ENCODE measurements around the gene SETD7.
A peak's percentile ranks its signal among the peaks of the same experiment; 100 is the strongest.

SETD7 gene

DNA sequence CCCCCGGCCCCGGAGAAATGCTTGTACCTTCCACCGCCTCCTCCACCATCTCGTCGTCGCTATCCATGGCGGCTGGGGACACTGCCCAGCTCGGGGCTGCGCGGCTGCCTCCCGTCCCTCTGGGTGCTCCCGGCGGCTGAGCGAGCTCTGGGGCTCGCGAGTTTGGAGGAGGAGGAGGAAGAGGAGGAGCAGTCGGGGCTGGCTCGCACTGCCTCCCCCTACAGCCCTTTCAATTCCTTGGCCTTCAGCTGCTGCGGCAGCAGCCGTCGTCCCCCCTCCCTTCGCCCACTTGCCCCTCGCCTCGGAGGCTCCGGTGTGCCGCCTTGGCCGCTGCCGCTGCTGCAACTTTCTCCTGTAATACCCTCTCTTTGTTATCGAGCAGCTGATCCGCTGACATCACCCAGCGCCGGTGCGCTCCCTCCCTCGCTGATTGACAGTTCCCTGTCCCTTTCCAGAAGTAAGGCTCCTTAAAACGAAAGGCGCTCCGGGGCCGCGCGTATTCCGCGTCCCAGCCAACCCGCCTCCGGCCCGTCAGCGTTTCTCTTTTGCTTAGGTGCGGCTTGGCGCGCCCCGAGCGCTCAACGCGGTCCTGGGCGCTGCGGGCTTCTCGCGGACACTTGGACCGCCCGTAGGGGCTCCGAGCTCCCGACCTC is at the start of gene SETD7:
SETD7 (minus strand) TSS at position 149 of the 653 bp plus-strand sequence; CDS start at position 67, 82 bp downstream.
- peak; percentile 28 to 45 (median 32) for DNase-seq

DNA sequence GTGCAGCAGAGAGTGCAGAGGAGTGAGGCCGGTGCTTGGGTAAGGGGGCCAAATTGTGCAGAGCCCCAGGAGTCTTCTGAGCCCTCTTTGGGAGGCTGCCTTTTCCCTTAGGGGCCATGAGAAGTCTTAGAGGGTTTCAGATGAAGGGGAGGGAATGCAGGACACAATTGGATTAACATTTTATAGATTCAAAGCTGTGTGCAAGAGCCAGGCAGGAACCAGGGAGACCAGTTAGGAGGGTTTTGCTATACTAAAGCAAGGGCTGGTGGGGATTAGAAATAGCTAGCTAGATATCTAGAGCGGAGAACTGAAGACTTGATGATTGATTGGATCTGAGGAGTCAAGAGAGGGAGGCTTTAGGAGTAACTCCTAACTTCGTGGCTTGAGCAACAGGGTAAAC is 49.5 kb upstream of the SETD7 start:
- DNase-seq: no peak

DNA sequence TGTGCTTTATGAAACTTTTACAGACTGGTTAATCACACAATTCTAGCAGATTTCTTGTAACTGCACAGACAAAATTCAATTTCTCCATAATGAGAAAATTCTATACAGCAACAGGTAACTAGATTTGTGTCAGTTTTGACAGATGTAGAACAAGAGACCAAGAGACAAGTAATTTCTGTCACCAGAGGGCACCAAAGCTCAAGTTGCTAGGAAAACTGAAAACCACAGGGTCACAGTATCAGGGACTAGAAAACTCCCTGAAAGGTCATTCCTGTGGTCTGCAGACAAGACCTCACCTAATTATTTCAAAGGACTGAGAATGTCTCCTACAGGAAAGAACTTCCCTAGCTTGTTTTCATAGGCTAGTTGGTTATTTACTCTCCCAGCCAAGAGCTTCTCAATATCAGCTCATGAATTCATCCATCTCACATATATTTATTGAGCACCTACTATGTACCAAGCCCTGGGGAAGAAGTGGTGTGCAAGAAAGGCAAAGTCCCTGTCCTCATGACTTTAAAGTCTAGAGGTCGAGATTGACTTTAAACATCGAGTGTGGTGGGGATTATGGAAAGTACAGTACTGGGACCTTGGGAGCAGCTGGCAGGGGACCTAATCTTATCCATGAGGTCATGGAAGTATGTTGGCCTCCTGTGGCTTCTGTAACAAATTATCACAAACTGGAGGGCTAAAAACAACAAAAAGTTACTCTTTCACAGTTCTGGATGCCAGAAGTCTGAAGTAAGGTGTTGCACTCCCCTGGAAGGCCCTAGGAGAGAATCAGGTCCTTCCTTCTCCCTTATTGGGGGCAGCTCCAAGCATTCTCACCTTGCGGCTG is 47.8 kb upstream of the SETD7 start:
- no peak for DNase-seq

DNA sequence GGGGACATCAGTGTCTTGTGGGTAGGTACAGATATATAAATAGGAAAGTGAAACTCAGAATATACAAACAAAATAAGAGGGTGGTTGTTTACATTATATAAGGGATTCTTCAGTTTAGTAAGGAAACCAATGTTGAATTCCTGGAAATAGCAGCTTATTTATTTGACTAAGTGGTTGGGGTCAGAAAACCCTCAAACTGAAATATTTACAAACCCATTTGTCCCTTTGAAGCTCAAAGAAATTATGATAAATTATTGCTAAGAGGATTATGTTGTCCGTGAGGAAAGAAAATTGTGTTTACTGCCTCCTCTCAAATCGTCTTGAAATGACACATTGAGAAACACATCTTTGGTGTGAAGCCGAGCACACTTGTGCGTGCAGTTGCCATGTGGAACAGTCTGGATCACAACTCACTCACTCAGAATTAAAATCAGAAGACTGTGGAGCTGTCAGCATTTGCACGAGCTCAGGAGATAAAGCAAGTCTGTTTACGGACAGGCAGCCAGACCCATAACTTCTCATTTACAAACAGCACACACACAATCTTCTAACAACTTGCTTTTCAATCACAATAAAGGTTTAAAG is 46.8 kb upstream of the SETD7 start:
- DNase-seq: no peak

DNA sequence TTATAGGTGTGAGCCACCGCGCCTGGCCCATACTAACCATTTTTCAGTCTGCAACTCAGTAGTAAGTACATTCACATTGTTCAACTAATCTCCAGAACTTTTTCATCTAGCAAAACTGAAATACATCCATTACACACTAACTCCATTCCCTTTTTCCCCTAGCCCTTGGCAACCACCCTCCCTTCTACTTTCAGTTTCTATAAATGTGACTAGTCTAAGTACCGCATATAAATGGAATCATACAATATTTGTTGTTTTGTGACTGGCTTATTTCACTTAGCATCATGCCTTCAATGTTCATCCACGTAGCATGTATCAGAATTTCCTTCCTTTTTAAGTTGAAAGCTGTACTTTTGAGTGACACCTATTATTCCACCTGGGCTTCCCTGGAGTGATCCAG is 44.6 kb upstream of the SETD7 start:
- DNase-seq: no peak

DNA sequence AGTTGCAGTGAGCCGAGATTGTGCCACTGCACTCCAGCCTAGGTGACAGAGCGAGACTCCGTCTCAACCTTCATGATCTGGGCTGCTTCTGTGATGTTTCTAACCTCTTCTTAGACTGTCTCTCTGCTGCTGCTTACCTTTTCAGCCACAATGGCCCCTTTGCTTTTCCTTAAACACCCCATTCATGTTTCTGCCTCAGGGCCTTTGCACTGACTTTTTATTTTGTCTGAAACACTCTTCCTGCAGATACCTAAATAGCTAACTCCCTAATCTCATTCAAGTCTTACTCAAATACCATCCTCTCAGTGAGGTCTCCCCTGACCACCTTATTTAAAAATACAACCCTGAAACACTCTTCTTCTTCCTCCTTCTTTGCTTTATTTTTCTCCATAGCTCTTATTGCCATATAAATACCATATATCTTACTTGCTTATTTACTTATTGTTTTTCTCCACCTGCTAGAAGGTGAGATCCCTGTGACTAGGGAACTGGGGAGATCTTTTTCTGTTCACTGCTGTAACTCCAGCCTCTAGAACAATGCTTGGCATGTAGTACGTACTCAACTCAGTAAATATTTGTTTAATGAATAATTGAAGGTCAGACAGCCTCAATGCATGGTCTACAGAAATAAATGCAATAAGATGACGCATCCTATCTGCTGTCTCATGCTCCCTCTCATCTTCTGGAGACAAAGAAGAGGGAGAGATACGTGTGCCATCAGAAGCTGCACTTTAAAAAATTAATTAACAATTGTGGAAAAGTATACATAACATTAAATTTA is 43.8 kb upstream of the SETD7 start:
- DNase-seq: no peak

DNA sequence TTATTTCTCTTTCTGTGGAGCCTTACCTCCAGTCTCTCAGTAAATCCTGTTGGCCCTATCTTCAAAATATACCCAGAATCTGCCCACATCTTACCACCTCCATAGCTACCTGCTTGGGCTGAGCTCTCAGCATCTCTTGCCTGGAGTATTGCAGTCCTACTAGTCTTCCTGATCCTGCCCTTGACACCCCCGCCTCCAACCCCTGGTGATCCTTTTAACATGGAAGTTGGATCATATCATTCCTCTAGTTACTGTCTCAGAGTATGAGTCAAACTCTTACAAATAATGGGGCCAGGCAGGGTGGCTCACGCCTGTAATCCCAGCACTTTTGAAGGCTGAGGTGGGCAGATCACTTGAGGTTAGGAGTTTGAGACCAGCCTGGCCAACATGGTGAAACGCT is 43.1 kb upstream of the SETD7 start:
- no peak for DNase-seq

DNA sequence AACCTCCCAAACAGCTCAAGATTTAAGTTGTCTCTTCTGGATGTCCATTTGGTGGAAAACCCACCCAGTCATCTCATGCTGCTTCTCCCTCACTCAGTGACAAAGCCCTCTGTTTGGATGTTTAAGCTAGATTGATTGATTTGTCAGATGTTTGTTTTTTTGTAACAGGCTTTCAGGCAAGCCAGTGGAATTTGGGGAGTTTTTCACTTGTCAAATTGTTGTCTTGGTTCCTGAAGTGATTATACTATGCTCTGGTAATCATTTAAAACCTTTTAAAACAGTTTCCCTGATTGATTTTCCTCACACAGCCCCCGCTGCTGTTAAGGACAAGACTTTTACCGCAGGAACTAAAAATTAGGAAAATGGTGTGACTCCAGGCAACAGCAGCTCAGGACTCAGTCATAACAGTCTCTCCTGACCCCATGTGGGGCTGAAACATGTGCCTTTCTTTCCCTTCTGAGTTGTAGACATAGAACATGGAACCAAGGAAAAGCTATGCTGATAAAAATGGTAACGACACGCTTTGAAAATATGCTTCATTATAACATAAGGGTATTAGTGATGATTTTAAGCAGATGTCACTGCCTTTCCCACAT is 40.8 kb upstream of the SETD7 start:
- DNase-seq: no peak

DNA sequence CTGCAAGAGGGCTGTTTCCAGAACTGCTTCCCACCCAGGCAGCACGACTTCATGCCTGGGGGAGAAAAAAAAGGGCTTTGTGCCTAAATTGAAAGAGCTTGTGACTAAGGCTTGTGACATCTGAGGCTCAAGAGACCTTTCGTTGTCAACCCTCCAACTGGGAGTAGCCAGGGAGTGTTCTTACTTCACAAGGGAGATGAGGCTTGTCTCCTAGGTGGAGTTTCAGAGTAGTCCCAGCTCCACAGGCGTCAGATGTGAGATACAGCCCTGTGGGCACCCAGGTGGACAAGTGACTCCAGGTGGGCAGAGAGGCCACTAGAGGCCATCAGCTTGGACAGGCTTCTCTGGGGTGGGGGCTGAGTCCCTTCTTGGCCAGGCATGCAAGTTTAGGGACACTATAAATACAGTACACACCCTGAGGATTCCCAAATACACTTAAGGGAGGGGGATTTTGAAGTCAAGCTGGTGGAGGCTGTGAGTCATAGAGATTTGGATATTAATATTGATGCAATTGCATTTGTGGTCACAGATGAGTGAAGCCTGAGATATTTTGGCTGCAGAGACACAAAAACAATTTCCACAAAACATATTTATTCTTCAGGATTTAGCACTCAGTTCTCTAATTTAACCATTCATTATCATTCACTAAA is 40.1 kb upstream of the SETD7 start:
- DNase-seq: no peak

DNA sequence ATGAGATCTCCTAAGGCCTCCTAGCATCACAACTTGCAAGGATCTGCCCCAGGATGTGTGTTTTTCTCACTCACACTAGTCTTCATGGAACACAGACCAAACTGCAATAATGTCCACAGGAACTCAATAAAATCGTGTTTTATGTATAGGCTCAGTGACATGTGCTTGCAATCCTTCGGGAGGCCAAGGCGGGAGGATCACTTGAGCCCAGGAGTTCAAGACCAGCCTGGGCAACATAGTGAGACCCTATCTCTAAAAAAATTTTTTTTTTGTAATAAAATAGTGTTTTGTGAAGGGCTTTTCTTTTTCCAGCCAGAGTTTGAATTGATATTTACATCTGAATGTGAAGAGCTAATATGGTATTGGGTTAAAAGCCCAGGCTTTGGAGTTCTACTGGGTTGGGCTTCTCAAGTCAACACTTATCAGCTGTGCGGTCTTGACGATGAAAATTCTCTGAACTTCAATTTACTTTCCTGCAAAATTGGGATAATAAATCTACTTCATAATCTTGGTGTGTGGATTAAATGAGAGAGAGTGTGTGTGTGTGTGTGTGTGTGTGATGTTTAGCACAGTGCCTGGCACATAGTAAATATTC is 38.7 kb upstream of the SETD7 start:
- no peak for DNase-seq

DNA sequence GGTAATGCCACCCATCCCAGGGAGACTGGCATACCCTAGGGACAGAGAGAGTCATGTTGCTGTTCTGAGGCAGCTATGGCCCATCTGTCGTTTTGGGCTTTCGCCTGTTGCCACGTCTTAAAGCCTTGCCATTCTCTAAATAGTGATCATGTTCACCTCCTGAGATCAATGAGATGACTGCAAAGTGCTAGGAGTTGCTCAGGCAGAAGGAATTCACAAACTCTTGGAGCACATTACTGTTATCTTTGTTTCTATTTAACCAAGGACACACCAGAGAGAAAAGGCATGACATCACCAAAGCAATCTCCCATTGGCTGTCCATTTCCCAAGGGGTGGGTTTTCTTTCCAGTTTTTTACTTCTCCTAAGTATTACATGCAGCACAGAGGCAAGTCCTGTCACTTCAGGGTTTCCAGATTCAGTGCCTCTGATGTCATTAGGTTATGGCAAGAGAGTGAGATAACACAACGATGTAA is 37.1 kb upstream of the SETD7 start:
- no peak for DNase-seq

DNA sequence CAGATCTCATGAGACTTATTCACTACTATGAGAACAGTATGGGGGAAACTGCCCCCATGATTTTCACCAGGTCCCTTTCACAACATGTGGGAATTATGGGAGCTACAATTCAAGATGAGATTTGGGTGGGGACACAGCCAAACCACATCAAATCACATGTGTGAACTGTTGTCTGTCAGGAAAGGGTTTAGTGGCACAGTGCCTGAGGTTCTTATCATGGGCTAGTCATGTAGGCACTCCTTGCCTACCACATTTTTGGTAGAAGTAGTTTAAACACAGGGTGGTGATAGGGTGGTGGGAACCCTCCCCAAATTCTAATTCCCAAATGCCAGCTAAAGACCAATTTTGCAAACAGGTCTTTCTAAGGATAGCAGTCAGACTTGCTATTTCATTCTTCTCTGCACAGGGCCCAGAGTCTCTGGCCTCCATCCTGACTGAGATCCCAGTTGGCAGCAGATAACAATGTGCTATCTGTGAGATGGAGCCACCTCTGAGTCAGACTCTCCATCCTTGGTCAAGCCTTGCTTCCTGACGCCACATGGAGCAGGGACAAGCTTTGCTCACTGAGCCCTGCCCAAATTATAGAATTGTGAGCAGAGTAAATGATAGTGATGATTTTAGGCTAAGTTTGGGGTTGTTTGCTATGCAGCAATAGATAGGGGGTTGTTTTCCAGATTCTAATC is 33.5 kb upstream of the SETD7 start:
- no peak for DNase-seq

DNA sequence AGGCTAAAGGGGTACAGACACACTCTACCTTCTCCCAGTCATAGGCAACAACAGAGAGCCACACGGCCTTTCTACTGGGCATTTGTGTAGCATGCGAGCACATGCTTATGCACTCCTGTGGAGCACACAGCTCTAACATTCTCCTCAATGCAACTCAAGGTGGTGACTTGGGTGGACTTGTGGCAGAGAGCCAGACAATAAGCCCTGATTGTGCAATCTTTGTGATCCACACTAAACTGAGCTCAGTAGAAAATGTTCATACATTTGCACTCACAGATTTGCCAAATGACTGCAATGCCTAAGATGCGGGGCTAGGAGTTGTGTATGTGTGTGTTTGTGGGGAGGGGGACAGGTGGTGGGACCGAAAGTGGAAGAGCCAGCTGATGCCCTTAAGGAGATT is 31.4 kb upstream of the SETD7 start:
- DNase-seq: no peak

DNA sequence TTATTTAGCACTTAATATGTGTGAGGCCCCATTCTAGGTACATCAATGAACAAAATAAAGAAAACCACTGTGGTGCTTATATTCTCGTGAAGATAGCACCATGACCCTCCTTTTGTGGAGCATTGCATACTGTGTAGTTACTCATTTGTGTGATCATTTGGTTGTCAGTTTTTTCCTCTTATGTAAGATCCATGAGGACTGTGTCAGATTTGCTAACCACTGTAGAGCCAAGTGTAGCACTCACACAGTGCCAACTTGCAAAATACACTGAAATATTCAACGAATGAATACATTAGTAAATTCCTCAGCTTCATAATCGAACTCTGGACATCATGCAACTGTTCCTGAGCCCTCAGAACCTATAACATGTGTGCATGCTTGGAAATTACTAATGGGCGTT is 29.5 kb upstream of the SETD7 start:
- no peak for DNase-seq

DNA sequence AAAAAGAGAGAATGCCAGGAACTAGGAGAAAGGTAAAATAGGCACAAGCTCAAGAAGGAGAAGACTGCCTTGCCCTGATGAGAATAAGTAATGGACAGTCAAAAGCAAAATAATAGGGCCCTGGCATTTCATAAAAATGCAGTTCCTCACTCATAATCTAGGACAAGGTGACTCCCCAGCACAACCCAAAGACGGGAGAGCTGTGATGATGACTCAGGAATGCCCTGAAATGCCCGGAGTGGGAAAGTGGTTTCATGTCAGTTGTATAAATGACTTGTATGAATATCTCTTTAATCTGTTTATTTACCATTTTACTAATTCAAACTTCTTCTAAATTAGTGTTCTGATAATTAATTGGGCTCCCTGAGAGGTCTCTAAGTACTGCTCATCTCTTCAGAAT is 28.8 kb upstream of the SETD7 start:
- DNase-seq: no peak

DNA sequence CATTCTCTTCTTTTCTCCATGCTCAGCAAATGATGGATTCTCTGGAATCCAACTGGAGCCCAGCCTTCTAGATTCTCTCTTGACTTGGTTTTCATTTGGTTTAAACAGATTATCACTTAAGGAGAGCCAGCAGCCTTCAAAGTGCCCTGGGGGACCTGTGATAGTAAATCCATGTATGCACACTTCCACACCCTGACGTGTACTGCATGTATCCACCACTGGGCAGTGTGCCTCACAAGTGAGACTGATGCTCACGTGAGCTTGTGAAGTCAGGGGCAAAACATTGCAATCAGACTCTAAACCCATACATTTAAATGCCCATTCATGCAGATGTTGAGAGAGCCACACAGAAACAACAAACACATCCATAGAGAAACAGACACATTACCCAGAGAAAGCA is 28.0 kb upstream of the SETD7 start:
- no peak for DNase-seq

DNA sequence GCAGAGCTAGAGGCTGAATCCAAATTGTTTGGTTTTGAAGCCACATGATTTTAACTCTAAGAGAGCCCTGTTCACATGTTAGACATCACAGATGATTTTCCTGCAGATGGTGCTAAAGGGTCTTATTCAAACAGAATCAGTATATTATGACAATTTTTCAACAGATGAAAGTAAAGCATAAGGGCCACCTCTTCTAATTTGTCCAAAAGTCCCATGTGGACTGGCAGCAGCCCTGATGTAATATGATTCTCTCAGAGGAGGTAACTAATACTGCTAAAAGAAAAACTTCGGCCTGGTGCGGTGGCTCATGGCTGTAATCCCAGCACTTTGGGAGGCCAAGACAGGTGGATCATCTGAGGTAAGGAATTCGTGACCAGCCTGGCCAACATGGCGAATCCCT is 26.0 kb upstream of the SETD7 start:
- no peak for DNase-seq

DNA sequence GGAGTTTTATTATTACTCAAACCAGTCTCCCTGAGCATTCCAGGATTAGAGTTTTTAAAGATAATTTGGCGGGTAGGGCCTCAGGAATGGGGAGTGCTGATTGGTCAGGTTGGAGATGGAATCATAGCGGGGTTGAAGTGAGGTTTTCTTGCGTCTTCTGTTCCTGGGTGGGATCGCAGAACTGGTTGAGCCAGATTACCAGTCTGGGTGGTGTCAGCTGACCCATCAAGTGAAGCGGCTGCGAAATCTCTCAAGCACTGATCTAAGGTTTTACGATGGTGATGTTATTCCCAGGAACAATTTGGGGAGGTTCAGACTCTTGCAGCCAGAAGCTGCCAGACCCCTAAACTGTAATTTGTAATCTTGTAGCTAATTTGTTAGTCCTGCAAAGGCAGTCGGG is 25.1 kb upstream of the SETD7 start:
- DNase-seq: no peak

DNA sequence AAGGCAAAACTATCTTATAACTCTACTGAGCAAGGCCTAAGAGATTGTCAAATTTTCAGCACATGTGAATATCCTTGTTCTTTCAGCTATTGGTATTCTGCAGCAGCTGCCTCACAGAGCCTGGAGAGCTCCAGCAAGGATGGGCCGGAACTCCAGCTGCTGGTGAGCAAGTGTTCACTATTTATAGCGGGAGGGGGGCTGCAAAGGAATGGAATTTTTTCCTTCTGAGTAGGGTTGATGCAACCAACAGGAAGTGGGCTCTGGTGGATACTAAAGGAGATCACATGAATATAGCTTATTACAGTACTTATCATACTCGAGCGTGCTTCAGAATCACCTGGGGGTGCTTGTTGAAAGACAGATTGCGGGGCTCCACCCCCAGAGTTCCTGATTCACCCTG is 20.2 kb upstream of the SETD7 start:
- no peak for DNase-seq

DNA sequence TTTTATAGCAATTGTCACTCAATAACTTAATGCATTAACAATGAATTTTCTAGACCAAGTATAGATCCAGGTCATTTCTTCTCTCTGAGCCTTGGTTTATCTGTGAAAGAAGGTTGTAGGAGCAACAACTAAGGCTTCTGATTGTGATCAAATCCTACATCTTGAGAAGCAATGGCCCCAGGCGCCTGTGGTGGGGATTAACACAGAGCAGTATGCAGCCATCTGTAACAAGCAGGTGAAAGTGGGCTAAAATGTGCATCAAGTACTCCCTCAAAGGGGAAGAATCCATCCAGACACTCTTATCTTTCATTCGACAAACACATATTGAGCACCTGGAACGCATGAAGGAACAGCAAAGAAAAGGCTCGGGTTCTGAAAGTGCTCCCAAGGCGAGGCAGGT is 19.1 kb upstream of the SETD7 start:
- DNase-seq: no peak

DNA sequence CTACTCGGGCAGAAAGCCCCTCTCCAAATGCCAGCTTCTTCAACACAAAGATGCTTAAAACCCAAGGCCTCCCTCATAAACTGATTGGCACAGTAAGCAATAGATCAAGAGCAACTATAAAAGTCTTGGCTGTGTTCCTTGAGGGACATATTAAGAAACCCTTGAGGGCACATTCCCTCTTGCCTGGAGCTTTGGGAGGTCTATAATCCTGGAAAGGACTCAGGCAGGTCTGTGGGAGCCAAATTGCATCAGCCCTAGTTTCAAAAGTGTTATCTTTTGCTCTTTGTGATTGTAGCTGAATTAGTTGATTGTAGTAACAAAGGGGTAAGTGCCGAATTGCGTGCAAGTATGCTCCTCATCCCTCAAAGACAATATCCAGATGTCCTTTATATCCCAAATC is 18.6 kb upstream of the SETD7 start:
- DNase-seq: no peak
